ENCODE data around the gene CYSRT1. TPM values are rescaled to one million over a fixed set of nuclear protein-coding genes. Genes with fewer than 3 reads are reported as not detected.

CYSRT1 gene
- total RNA-seq, 2 experiments from 2014 or later = 0.45 to 0.55 TPM

Other genes with a start within 250 kb of the CYSRT1 start
- gene PTGDS, start 247.7 kb upstream of the CYSRT1 start, total RNA-seq = 1 to 10 TPM; 1.3 to 3.3 TPM
- gene LCNL1, start 242.2 kb upstream of the CYSRT1 start, total RNA-seq = under 1 TPM; 0.33 to 0.48 TPM
- 10 to 100 TPM; 93.4 to 97.2 TPM for gene PAXX, start 232.8 kb upstream of the CYSRT1 start, total RNA-seq
- gene CLIC3, start 228.6 kb upstream of the CYSRT1 start, total RNA-seq = 10 to 100 TPM; 13.3 to 14.7 TPM
- gene ABCA2, start 196.9 kb upstream of the CYSRT1 start, total RNA-seq = 10 to 100 TPM; 67.1 to 74.5 TPM
- gene FUT7, start 193.1 kb upstream of the CYSRT1 start, total RNA-seq = under 1 TPM; 0.39 to 0.62 TPM
- gene NPDC1, start 179.0 kb upstream of the CYSRT1 start, total RNA-seq = 10 to 100 TPM; 22.4 to 27.0 TPM
- gene ENTPD2, start 171.1 kb upstream of the CYSRT1 start, total RNA-seq = not detected
- 10 to 100 TPM; 26.4 to 30.0 TPM for gene SAPCD2, start 154.6 kb upstream of the CYSRT1 start, total RNA-seq
- 10 to 100 TPM; 43.9 to 44.1 TPM for gene UAP1L1, start 147.7 kb upstream of the CYSRT1 start, total RNA-seq
- 10 to 100 TPM; 63.2 to 63.9 TPM for gene MAN1B1, start 138.2 kb upstream of the CYSRT1 start, total RNA-seq
- gene DPP7, start 110.4 kb upstream of the CYSRT1 start, total RNA-seq = 100 to 1,000 TPM; 314 to 322 TPM
- gene GRIN1, start 86.0 kb upstream of the CYSRT1 start, total RNA-seq = not detected
- gene LRRC26, start 55.1 kb upstream of the CYSRT1 start, total RNA-seq = not detected
- not detected for gene TMEM210, start 53.1 kb upstream of the CYSRT1 start, total RNA-seq
- gene ANAPC2, start 36.6 kb upstream of the CYSRT1 start, total RNA-seq = 10 to 100 TPM; 84.2 to 87.8 TPM
- gene SSNA1, start 36.5 kb upstream of the CYSRT1 start, total RNA-seq = 10 to 100 TPM; 62.4 to 65.2 TPM
- 10 to 100 TPM; 11.2 to 14.7 TPM for gene TPRN, start 24.4 kb upstream of the CYSRT1 start, total RNA-seq
- gene TMEM203, start 19.5 kb upstream of the CYSRT1 start, total RNA-seq = 10 to 100 TPM; 37.4 to 39.4 TPM
- gene NDOR1, start 19.5 kb upstream of the CYSRT1 start, total RNA-seq = 10 to 100 TPM; 38.8 to 39.8 TPM
- gene RNF208, start 2.9 kb upstream of the CYSRT1 start, total RNA-seq = 1 to 10 TPM; 5.0 to 7.2 TPM
- gene RNF224, start 2.3 kb downstream of the CYSRT1 start, total RNA-seq = not detected
- not detected for gene SLC34A3, start 5.7 kb downstream of the CYSRT1 start, total RNA-seq
- 100 to 1,000 TPM; 241 to 249 TPM for gene TUBB4B, start 16.1 kb downstream of the CYSRT1 start, total RNA-seq
- gene STPG3, start 26.1 kb downstream of the CYSRT1 start, total RNA-seq = not detected
- gene NELFB, start 30.2 kb downstream of the CYSRT1 start, total RNA-seq = 10 to 100 TPM; 58.7 to 63.1 TPM
- 1 to 10 TPM; 8.1 to 8.2 TPM for gene TOR4A, start 52.6 kb downstream of the CYSRT1 start, total RNA-seq
- gene NRARP, start 77.1 kb downstream of the CYSRT1 start, total RNA-seq = 1 to 10 TPM; 1.2 to 1.7 TPM
- 10 to 100 TPM; 23.4 to 24.7 TPM for gene EXD3, start 198.0 kb downstream of the CYSRT1 start, total RNA-seq
- 1 to 10 TPM; 2.8 to 3.7 TPM for gene NOXA1, start 198.2 kb downstream of the CYSRT1 start, total RNA-seq
- not detected for gene ENTPD8, start 216.2 kb downstream of the CYSRT1 start, total RNA-seq
- gene NSMF, start 234.2 kb downstream of the CYSRT1 start, total RNA-seq = 10 to 100 TPM; 54.3 to 58.4 TPM

Data from activated naive CD8-positive, alpha-beta T cell treated with anti-CD3 and anti-CD28 coated beads, Interleukin-2, amount 10 ng/mL, durations not matched to agents 7 days and 5 days (primary cell).